GM12872 (cell line): ENCODE data around the gene BAK1.

Experiments used
- TF ChIP-seq, protein P1 (sequence below): IDR thresholded peaks from 3 replicates; pipeline ENCODE4 v1.5.1; 2011; ENCODE audit warnings: low read depth, mild to moderate bottlenecking, low read length, moderate library complexity; ENCODE audit not compliant: insufficient read depth

Gene BAK1

DNA sequence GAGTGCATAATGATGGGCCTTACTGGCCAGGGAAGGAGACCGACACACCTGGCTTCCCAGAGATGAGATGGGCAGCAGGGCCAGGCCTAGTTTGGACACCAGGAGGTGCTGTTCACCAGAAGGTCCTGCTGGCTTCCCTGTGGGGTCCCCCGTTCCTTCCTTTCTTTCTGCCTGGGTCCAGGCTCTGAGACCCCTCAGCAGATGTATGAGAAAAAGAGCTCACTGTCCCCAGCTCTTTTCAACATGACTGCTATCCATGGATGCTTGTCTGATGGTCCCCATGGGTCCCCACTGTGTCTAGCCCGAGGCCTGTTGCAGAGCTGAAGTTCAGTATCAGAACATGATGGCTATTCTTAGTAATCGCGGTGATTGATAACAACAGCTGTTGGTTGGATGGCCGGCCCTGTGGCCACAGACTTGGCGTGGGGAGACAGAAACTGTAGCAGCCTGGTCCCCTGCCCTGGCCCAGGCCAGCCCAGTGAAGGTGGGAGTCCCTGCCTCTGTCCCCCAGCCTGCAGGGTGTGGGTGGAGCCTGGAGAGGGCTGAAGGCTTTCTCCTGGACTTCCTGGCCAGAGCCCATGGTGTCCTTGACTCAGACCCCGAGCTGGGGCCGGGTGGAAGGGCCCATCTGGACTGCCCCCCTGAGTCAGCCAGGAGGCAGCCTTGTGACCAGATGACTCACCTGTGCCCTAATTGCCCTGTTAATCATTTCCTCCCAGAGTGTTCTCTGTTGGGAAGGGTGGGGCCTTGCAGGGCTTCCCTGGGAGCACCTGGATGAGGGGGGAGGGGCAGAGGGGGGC, 9.9 kb upstream of the BAK1 start:
- TF ChIP-seq, protein P1, sequence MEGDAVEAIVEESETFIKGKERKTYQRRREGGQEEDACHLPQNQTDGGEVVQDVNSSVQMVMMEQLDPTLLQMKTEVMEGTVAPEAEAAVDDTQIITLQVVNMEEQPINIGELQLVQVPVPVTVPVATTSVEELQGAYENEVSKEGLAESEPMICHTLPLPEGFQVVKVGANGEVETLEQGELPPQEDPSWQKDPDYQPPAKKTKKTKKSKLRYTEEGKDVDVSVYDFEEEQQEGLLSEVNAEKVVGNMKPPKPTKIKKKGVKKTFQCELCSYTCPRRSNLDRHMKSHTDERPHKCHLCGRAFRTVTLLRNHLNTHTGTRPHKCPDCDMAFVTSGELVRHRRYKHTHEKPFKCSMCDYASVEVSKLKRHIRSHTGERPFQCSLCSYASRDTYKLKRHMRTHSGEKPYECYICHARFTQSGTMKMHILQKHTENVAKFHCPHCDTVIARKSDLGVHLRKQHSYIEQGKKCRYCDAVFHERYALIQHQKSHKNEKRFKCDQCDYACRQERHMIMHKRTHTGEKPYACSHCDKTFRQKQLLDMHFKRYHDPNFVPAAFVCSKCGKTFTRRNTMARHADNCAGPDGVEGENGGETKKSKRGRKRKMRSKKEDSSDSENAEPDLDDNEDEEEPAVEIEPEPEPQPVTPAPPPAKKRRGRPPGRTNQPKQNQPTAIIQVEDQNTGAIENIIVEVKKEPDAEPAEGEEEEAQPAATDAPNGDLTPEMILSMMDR: peak; percentile 95

DNA sequence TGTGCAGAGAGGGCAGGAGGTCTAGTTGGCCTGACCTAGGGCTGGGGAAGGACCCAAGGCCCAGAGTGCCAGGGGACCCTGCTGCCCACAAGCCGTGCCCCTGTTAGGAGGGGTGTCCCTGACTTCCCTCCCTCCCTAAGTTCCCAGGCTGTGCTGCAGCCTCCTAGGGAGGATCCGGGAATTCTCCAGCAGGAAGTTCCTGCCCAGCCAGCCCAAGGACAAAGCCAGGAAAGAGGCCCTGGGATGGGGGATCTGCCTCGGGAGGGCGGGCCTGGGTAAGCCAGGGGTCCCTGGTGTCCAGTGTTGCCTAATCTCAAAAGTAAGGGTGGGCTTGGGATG, 9.3 kb upstream of the BAK1 start:
- TF ChIP-seq, protein P1: no peak

DNA sequence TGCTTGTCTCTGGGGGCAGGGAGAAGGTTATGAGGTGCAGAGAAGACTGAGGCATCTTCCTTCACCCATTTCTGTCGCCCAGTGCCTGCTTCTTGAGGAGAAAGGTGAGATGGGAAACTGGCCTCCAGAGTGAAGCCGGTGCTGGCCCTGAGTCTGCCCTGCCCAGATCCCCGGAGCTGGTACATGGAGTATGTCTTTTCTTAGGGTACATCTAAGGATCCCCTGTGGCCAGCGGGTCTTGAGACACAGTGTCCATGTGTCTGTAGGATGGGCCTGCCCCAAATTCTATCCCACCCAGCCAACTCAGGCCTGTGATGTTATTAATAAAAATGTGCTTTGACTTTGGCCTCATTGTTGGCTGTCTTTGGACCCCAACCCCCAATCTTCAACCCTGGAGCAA, 8.8 kb upstream of the BAK1 start:
- TF ChIP-seq, protein P1: no peak

DNA sequence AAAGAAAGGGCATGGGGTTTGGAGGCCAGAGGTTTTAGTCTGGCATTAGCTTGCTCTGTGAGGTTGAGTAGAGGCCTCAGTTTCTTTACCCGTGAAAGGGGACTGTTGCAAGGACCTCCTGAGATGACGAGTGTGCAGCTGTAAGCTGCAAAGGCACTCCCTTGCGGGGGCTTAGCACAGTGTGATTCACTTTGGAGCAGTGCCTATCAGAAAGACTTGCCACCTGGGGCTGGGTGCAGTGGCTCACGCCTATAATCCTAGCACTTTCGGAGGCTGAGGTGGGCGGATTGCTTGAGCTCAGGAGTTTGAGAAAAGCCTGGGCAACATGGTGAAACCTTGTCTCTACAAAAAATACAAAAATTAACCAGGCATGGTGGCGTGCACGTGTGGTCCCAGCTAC, 7.5 kb upstream of the BAK1 start:
- TF ChIP-seq, protein P1: no peak

DNA sequence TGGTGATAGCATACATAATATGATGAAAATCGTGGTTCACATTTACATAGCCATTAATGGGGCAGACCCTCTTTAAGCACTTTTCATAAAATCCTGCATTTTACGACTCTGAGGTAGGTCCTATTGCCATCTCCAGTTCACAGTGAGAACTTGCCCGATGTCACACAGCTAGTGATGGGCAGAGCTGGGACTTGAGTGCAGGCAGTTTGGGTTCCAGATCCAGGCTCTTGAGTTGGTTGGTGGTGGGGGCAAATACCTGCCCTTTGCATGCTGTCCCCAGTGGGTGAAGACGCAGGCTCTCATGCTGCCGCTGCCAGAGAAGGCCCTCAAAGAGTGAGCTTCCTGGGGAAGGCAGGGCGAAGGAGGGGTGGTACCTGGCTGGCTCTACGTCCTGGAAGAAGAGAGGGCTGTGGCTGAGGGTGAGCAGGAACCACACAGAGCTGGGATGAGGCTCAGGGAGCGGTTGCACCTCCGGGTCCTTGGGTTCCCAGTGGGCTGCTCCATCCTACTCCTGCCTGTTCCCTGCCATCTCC, 6.1 kb upstream of the BAK1 start:
- TF ChIP-seq, protein P1: no peak

DNA sequence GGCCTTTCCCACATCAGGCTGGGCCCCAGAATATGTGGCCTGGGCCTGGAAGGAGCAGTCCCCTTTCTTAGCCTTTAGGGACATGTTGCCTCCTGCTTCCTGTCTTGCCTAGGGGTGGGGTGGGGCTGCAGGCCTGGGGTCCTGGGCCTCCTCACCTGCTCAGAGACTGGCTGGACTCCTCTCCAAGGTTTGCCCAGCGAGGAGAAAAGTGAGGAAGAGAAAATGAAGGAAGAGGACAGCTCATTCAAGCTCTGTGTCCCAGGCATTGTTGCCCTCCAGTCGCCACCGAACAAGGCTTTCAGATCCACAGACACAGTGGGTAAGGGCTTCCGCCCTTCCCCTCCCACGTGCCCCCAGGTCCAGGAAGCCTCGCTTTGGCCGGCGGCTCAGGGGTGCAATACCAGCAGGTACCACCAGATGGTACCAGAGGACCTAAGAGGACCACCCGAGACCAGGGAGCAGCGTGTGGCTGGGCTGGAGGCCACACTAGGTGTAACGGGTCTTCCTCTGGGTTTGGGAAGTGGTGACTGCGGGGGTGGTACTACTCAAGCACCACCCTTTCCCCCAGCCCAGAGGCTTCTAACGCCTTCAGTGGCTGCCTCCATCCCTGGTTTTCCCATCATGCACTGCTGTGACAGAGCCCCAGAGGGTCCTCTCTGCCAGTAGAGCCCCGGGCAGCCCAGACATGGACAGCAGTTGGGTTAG, 5.5 kb upstream of the BAK1 start:
- TF ChIP-seq, protein P1: peak; percentile 98

DNA sequence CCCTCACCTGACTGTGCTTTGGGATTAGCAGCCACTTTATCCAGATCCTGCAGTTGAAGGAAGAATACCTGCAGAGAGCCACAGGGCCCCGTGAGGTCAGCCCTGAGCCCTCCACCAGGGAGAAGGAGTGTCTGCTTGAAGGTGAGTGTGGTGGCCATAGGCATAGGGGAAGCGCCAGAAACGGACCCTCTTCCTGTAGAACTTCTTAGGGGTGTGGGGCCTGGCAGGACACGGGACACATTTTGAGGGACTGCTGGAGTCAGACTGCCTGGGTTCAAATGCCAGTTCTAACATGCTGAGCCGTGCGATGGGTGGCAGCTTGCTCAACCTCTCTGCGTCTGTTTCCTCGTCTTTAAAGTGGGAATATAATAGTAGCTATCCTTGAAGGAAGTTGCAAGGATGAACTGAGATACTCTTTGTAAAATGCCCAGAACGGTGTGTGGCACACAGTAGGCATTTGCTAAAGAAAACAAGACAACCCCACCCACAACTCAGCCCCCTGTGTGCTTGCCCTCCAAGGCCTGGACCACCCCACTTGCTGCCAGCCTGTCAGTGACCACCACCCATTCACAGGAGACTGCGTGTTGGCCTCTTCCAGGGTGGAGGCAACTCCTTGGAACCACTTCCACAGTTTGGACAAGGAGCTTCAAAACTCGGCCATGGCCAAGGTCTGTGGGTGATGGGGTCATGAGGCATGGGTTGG, 4.8 kb upstream of the BAK1 start:
- TF ChIP-seq, protein P1: no peak
